Measurements from ENCODE around the gene LEFTY1.

Gene LEFTY1

GRCh38 chr1:225887030-225887314 is 2.0 kb downstream of the LEFTY1 start:
- DNase-seq, result no peak

- no peak for DNase-seq
Observed at GRCh38 chr1:225886159-225887029, 2.6 kb downstream of the LEFTY1 start.

GRCh38 chr1:225885336-225885735 is 3.6 kb downstream of the LEFTY1 start:
- DNase-seq, result no peak

GRCh38 chr1:225883616-225884265 is 5.2 kb downstream of the LEFTY1 start:
- no peak for DNase-seq

- DNase-seq, result peak; percentile 37
Observed at GRCh38 chr1:225882694-225883615, 6.0 kb downstream of the LEFTY1 start.

- DNase-seq, result peak; percentile 89
Observed at GRCh38 chr1:225881959-225882693, 6.8 kb downstream of the LEFTY1 start, which contains the start of gene TMEM63A. Gene TMEM63A (minus strand): TSS chr1:225882380. CDS start chr1:225877580, 4,800 bp downstream.

- DNase-seq, result peak; percentile 56
Observed at GRCh38 chr1:225881081-225881958, 7.6 kb downstream of the LEFTY1 start.

- no peak for DNase-seq
Observed at GRCh38 chr1:225880636-225881035, 8.3 kb downstream of the LEFTY1 start.

- DNase-seq, result no peak
Observed at GRCh38 chr1:225880222-225880588, 8.7 kb downstream of the LEFTY1 start.

- no peak for DNase-seq
Observed at GRCh38 chr1:225879521-225880221, 9.3 kb downstream of the LEFTY1 start.

- no peak for DNase-seq
Observed at GRCh38 chr1:225878282-225878681, 10.7 kb downstream of the LEFTY1 start.

GRCh38 chr1:225877580-225877979 is 11.4 kb downstream of the LEFTY1 start:
- DNase-seq, result peak; percentile 41

- DNase-seq, result no peak
Observed at GRCh38 chr1:225876900-225877510, 11.9 kb downstream of the LEFTY1 start.

- DNase-seq, result no peak
Observed at GRCh38 chr1:225875044-225875815, 13.7 kb downstream of the LEFTY1 start.

GRCh38 chr1:225874431-225874830 is 14.5 kb downstream of the LEFTY1 start:
- no peak for DNase-seq

- DNase-seq, result no peak
Observed at GRCh38 chr1:225873281-225873850, 15.6 kb downstream of the LEFTY1 start.

GRCh38 chr1:225872075-225872430 is 16.9 kb downstream of the LEFTY1 start:
- no peak for DNase-seq

GRCh38 chr1:225871359-225872074 is 17.4 kb downstream of the LEFTY1 start:
- peak; percentile 28 for DNase-seq

- no peak for DNase-seq
Observed at GRCh38 chr1:225870911-225871310, 18.0 kb downstream of the LEFTY1 start.

Measured in activated CD4-positive, alpha-beta T cell treated with anti-CD3 and anti-CD28 coated beads, Interleukin-2, Interleukin-6, amounts not matched to agents 100 ng/mL and 50 ng/mL, durations not matched to agents 16 hours and 8 hours (primary cell).